Testis (tissue), 5 donors: ENCODE data around the gene OR52N2. TPM values are rescaled to one million over a fixed set of nuclear protein-coding genes. Genes with fewer than 3 reads are reported as not detected.
A peak's percentile ranks its signal among the peaks of the same experiment; 100 is the strongest.

Experiments
- DNase-seq: peaks from one replicate; pipeline ENCODE4 v3.0.0-alpha.2; 2019
- H3K27ac ChIP-seq, 2 donors: fragments of 200-600 bp; sonication (generic); one replicate each; pipeline ENCODE4 v1.5.1; 2019
- H3K27me3 ChIP-seq: fragments of 200-600 bp; sonication (generic); one replicate; pipeline ENCODE4 v1.5.1; 2019
- H3K36me3 ChIP-seq: fragments of 200-600 bp; sonication (generic); one replicate; pipeline ENCODE4 v1.5.1; 2017; ENCODE audit warnings: low read depth; ENCODE audit errors: missing control alignments
- H3K4me1 ChIP-seq: fragments of 200-600 bp; sonication (generic); one replicate; pipeline ENCODE4 v1.5.1; 2019
- H3K4me3 ChIP-seq, 2 donors: fragments of 200-600 bp; sonication (generic); one replicate each; pipeline ENCODE4 v1.5.1; 2017 to 2019
- H3K9me3 ChIP-seq: fragments of 200-600 bp; sonication (generic); one replicate; pipeline ENCODE4 v1.5.1; 2017
- CTCF ChIP-seq, 3 experiments: fragments of 450-650 bp in 2 of 3; fragments of 200-600 bp in 1 of 3; sonication (generic) in 1 of 3; IDR thresholded peaks; one replicate each; pipeline ENCODE4 v1.5.1; 2016 to 2019; ENCODE audit warnings: antibody characterized with exemption in 3 of 3, mild to moderate bottlenecking in 2 of 3, moderate library complexity in 1 of 3
- POLR2A ChIP-seq: fragments of 450-650 bp; IDR thresholded peaks from one replicate; pipeline ENCODE4 v1.6.1; 2017; ENCODE audit warnings: antibody characterized with exemption, mild to moderate bottlenecking, moderate library complexity
- WGBS, 2 donors: methylation state at CpG; one replicate each; pipeline ENCODE4 v1.1.5; 2018; 5-methylcytosine and 5-hydroxymethylcytosine counted together
- intact Hi-C: fragments of 100-400 bp; cut with DNase I; formaldehyde crosslinking; loops from one replicate; pipeline ENCODE4 v1.15.1; 2023; ENCODE audit warnings: low total_unique reads
- long read RNA-seq, 2 donors: transcript quantifications; one replicate each; lab custom pipeline, GENCODE V29; 2026
- polyA plus RNA-seq: library from polyadenylated mRNA; stranded (reverse); fragments of 350-450 nt; fragmentation: Illumina TruSeq; extraction: RNeasy Lipid Tissue Mini Kit (QIAGEN cat#74804); gene quantifications from one replicate; pipeline ENCODE4 v1.2.3, GENCODE V29; 2014; ENCODE audit warnings: low read depth, low replicate concordance; ENCODE audit not compliant: insufficient read depth
- total RNA-seq, 2 donors: library from RNA; depleted of rRNA; stranded (reverse); fragments of >200 nt; gene quantifications; one replicate each; pipeline ENCODE4 v1.2.3, GENCODE V29; 2016

Gene OR52N2
- not detected for total RNA-seq
- polyA plus RNA-seq = 0.44 TPM
- long read RNA-seq, donor 1 = 0 reads
- long read RNA-seq, donor 2 = 0 reads

- intact Hi-C loops = no loop called here
- peak within 1 kb of the TSS in 1 of 2 donors; percentile 49 for H3K4me3 ChIP-seq
Measured at GRCh38 chr11:5808500-5809121, at the start of gene OR52N2. OR52N2 (plus strand) TSS chr11:5808924; CDS start chr11:5820336, 11,412 bp downstream.

GRCh38 chr11:5767056-5767455 lies 41.7 kb upstream of the OR52N2 start:
- Histone ChIP-seq H3K27me3 (no peaks in the 10 kb centered on the region), H3K36me3 (no peaks in the 10 kb centered on the region), H3K27ac (no peak overlapping the region), H3K9me3 (no peaks in the 10 kb centered on the region), H3K4me1 (no peaks in the 10 kb centered on the region), H3K4me3 (no peak overlapping the region)
- WGBS, 2 donors = 56 to 59% methylated on average over 1 of the region's 1 CpG
- intact Hi-C loops = no loop called here
- no peak for DNase-seq
- TF ChIP-seq POLR2A (no peak), CTCF (IDR thresholded peaks at IDR 0.05) (no peak)

More at GRCh38 chr11:5808500-5809121, at the start of gene OR52N2:
- Histone ChIP-seq H3K27ac (no peak within 1 kb of the TSS), H3K36me3 (no peaks in the 10 kb centered on the region), H3K4me1 (peaks cover 7% of the 10 kb centered on the region), H3K9me3 (no peaks in the 10 kb centered on the region), H3K27me3 (no peaks in the 10 kb centered on the region)
- peak; percentile 81 for DNase-seq
- 6 to 10% methylated on average over 22 to 24 of the region's 24 CpGs for WGBS, 2 donors
- TF ChIP-seq POLR2A = no peak
- peak; percentile 53 to 65 (median 64) for TF ChIP-seq CTCF (IDR thresholded peaks at IDR 0.05)

GRCh38 chr11:5783255-5783654 lies 25.5 kb upstream of the OR52N2 start, which contains the start of gene OR52N5:
OR52N5 (minus strand) TSS chr11:5783355; CDS start chr11:5778634, 4,721 bp downstream.
- Histone ChIP-seq H3K27me3 (no peaks in the 10 kb centered on the region), H3K9me3 (no peaks in the 10 kb centered on the region), H3K27ac (no peak within 1 kb of the TSS), H3K36me3 (no peaks in the 10 kb centered on the region), H3K4me1 (no peaks in the 10 kb centered on the region), H3K4me3 (no peak within 1 kb of the TSS)
- DNase-seq = no peak
- TF ChIP-seq CTCF (IDR thresholded peaks at IDR 0.05) (no peak), POLR2A (no peak)
- intact Hi-C loops = no loop called here
- 56 to 66% methylated on average over 4 of the region's 4 CpGs for WGBS, 2 donors

GRCh38 chr11:5791165-5791564 lies 17.6 kb upstream of the OR52N2 start, which contains the start of gene OR52N1:
OR52N1 (minus strand) TSS chr11:5791265; CDS start chr11:5788816, 2,449 bp downstream.
- H3K27ac ChIP-seq = no peak within 1 kb of the TSS
- H3K9me3 ChIP-seq = no peaks in the 10 kb centered on the region
- no peaks in the 10 kb centered on the region for H3K36me3 ChIP-seq
- no peaks in the 10 kb centered on the region for H3K4me1 ChIP-seq
- 81 to 86% methylated on average over 3 of the region's 3 CpGs for WGBS, 2 donors
- H3K27me3 ChIP-seq = no peaks in the 10 kb centered on the region
- no peak for DNase-seq
- H3K4me3 ChIP-seq = no peak within 1 kb of the TSS
- no peak for TF ChIP-seq POLR2A
- intact Hi-C loops = no loop called here

- no peak for DNase-seq
- H3K27ac ChIP-seq = no peak overlapping the region
- H3K4me3 ChIP-seq = no peak overlapping the region
- WGBS, 2 donors = 88 to 91% methylated on average over 6 of the region's 6 CpGs
- TF ChIP-seq POLR2A (no peak), CTCF (IDR thresholded peaks at IDR 0.05) (no peak)
- H3K27me3 ChIP-seq = no peaks in the 10 kb centered on the region
- H3K4me1 ChIP-seq = no peaks in the 10 kb centered on the region
- no peaks in the 10 kb centered on the region for H3K9me3 ChIP-seq
- no peaks in the 10 kb centered on the region for H3K36me3 ChIP-seq
- intact Hi-C loops = no loop called here
Measured at GRCh38 chr11:5796541-5796940, 12.2 kb upstream of the OR52N2 start.
